ENCODE results near the gene FBXL2. TPM values are rescaled to one million over a fixed set of nuclear protein-coding genes. Genes with fewer than 3 reads are reported as not detected.
"Not testable (repeated sequence)": the region's sequence is repeated elsewhere in the genome, so short reads cannot be mapped to it uniquely, and the experiment has no call there.

FBXL2 gene
- total RNA-seq, 3 donors from 2014 or later, result 0.43 to 5.6 (median 1.2) TPM

GRCh38 chr3:33426068-33426467, 148.8 kb downstream of the FBXL2 start:
- no peak overlapping the region for H3K4me3 ChIP-seq
- no peak for DNase-seq
- ATAC-seq, result no peak
- TF ChIP-seq CTCF (IDR thresholded peaks at IDR 0.05), result no peak
- no peaks in the 10 kb centered on the region for H3K36me3 ChIP-seq (ENCODE audit: low read depth)
- H3K4me1 ChIP-seq (ENCODE audit: low read depth), result peaks cover 31% of the 10 kb centered on the region
- intact Hi-C loops (cut with DNase I, micrococcal nuclease), result no loop called here
- no peaks in the 10 kb centered on the region for H3K9me3 ChIP-seq

- Histone ChIP-seq H3K4me3 (no peak overlapping the region), H3K36me3 (ENCODE audit: low read depth) (no peaks in the 10 kb centered on the region), H3K4me1 (ENCODE audit: low read depth) (peaks cover 31% of the 10 kb centered on the region), H3K9me3 (no peaks in the 10 kb centered on the region)
- TF ChIP-seq CTCF (IDR thresholded peaks at IDR 0.05), result no peak
- DNase-seq (peak; percentile 71 to 78 (median 75)), ATAC-seq (peak; percentile 97)
- intact Hi-C loops (cut with DNase I, micrococcal nuclease), result no loop called here
Measured at GRCh38 chr3:33426630-33427317, 149.5 kb downstream of the FBXL2 start.

GRCh38 chr3:33428734-33429133, 151.5 kb downstream of the FBXL2 start:
- TF ChIP-seq CTCF (IDR thresholded peaks at IDR 0.05), result no peak
- Histone ChIP-seq H3K4me1 (ENCODE audit: low read depth) (peaks cover 34% of the 10 kb centered on the region), H3K4me3 (no peak overlapping the region), H3K9me3 (no peaks in the 10 kb centered on the region), H3K36me3 (ENCODE audit: low read depth) (no peaks in the 10 kb centered on the region)
- DNase-seq (no peak), ATAC-seq (no peak)
- intact Hi-C loops (cut with DNase I, micrococcal nuclease), result no loop called here

- peaks cover 37% of the 10 kb centered on the region for H3K4me1 ChIP-seq (ENCODE audit: low read depth)
- intact Hi-C loops (cut with DNase I, micrococcal nuclease); DNase-seq; ATAC-seq; H3K9me3 ChIP-seq; H3K4me3 ChIP-seq; H3K36me3 ChIP-seq (ENCODE audit: low read depth): not testable (repeated sequence)
Measured at GRCh38 chr3:33429306-33429705, 152.1 kb downstream of the FBXL2 start.

GRCh38 chr3:33430061-33430460, 152.8 kb downstream of the FBXL2 start:
- no peak for TF ChIP-seq CTCF (IDR thresholded peaks at IDR 0.05)
- ATAC-seq (no peak), DNase-seq (no peak)
- Histone ChIP-seq H3K36me3 (ENCODE audit: low read depth) (no peaks in the 10 kb centered on the region), H3K4me1 (ENCODE audit: low read depth) (peaks cover 39% of the 10 kb centered on the region), H3K9me3 (no peaks in the 10 kb centered on the region), H3K4me3 (no peak overlapping the region)
- intact Hi-C loops (cut with DNase I, micrococcal nuclease), result no loop called here

GRCh38 chr3:33430571-33430970, 153.3 kb downstream of the FBXL2 start:
- no peaks in the 10 kb centered on the region for H3K9me3 ChIP-seq
- H3K4me1 ChIP-seq (ENCODE audit: low read depth), result peaks cover 42% of the 10 kb centered on the region
- TF ChIP-seq CTCF (IDR thresholded peaks at IDR 0.05), result no peak
- ATAC-seq, result no peak
- intact Hi-C loops (cut with DNase I, micrococcal nuclease), result no loop called here
- DNase-seq, result no peak
- H3K36me3 ChIP-seq (ENCODE audit: low read depth), result no peaks in the 10 kb centered on the region
- no peak overlapping the region for H3K4me3 ChIP-seq

Data from mucosa of descending colon (tissue), 3 donors.